ENCODE results near the gene ABCA2. TPM values are rescaled to one million over a fixed set of nuclear protein-coding genes. Genes with fewer than 3 reads are reported as not detected.

Gene ABCA2
- total RNA-seq, 1 donor from 2014 or later, result 62.4 TPM

DNA sequence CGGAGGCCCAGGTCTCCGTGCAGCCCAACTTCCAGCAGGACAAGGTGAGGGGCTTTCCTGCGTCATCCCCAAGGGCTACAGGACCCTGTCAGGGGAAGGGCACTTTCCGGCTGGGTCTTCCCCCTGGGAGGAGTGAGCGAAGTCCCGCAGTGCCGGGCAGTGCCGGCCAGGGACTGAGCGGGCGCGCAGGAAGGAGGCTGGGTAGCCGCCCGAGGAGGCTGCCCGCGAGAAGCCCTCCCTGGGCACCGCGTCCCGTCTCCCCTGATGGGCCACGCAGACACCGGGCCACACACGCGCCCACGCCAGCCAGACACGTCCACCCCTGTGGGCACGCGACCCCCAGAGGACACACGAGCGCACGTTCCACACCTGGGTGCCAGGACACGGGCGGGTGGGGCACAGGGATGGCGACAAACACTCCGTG, 50.4 kb downstream of the ABCA2 start:
- no peak overlapping the region for H3K27ac Mint-ChIP-seq (ENCODE audit: unreplicated experiment)
- TF ChIP-seq, protein P1, sequence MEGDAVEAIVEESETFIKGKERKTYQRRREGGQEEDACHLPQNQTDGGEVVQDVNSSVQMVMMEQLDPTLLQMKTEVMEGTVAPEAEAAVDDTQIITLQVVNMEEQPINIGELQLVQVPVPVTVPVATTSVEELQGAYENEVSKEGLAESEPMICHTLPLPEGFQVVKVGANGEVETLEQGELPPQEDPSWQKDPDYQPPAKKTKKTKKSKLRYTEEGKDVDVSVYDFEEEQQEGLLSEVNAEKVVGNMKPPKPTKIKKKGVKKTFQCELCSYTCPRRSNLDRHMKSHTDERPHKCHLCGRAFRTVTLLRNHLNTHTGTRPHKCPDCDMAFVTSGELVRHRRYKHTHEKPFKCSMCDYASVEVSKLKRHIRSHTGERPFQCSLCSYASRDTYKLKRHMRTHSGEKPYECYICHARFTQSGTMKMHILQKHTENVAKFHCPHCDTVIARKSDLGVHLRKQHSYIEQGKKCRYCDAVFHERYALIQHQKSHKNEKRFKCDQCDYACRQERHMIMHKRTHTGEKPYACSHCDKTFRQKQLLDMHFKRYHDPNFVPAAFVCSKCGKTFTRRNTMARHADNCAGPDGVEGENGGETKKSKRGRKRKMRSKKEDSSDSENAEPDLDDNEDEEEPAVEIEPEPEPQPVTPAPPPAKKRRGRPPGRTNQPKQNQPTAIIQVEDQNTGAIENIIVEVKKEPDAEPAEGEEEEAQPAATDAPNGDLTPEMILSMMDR (IDR thresholded peaks at IDR 0.05), result no peak
- peaks cover 15% of the 10 kb centered on the region for H3K4me1 Mint-ChIP-seq (ENCODE audit: low read depth)
- no peaks in the 10 kb centered on the region for H3K36me3 Mint-ChIP-seq (ENCODE audit: low read depth)
- H3K4me3 Mint-ChIP-seq (ENCODE audit: unreplicated experiment), result peak overlapping the region; percentile 68
- H3K9me3 Mint-ChIP-seq (ENCODE audit: low read depth), result no peaks in the 10 kb centered on the region
- no peaks in the 10 kb centered on the region for H3K27me3 Mint-ChIP-seq (ENCODE audit: low read depth)
- DNase-seq (ENCODE audit: low spot score), result no peak

DNA sequence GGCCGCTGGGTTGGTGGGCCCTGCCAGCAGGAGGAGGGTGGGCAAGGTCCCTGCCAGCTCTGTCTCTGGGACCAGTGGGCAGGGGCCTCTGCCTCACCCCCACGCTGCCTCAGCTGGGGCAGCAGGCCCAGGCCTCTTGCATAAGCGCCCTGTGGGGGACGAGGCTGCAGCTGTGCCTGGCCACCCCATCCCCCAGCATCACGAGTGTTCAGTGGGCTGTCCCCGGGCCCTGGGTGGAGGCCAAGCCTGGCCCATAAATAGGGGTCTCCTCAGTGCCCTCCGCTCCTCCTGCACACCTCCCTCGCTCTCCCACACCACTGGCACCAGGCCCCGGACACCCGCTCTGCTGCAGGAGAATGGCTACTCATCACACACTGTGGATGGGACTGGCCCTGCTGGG, 50.8 kb downstream of the ABCA2 start, which contains the start of gene PTGDS:
Gene PTGDS (plus strand): TSS at position 282 of the 400 bp plus-strand sequence. CDS start 75 bp downstream, at position 357.
- H3K4me3 Mint-ChIP-seq (ENCODE audit: unreplicated experiment), result peak within 1 kb of the TSS; percentile 68
- no peak for DNase-seq (ENCODE audit: low spot score)

DNA sequence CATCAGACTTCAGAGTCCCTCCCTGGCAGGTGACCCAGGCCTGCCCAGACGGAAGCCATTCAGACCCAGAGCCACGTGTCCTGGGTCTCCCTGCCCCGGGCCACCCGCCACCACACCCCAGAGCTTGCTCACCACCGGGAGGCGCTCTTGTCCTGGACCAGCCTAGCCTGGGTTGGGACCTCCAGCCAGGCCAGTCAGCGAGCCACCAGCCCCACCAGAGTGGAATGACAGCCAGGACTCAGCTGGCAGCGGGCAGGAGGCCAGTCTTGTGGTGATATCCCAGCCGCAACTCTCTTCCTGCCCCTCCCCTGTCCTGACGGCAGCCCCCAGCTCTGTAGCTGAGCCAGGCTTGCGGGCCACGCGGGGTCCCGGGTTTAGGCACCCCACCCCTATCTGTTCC, 52.4 kb downstream of the ABCA2 start:
- no peak overlapping the region for H3K27ac Mint-ChIP-seq (ENCODE audit: unreplicated experiment)
- H3K4me3 Mint-ChIP-seq (ENCODE audit: unreplicated experiment), result no peak overlapping the region
- H3K9me3 Mint-ChIP-seq (ENCODE audit: low read depth), result no peaks in the 10 kb centered on the region
- TF ChIP-seq, protein P1 (IDR thresholded peaks at IDR 0.05), result peak; percentile 46
- H3K36me3 Mint-ChIP-seq (ENCODE audit: low read depth), result no peaks in the 10 kb centered on the region
- H3K4me1 Mint-ChIP-seq (ENCODE audit: low read depth), result peaks cover 15% of the 10 kb centered on the region
- no peak for DNase-seq (ENCODE audit: low spot score)
- H3K27me3 Mint-ChIP-seq (ENCODE audit: low read depth), result no peaks in the 10 kb centered on the region

More for the DNA sequence above, 50.8 kb downstream of the ABCA2 start, which contains the start of gene PTGDS:
- H3K9me3 Mint-ChIP-seq (ENCODE audit: low read depth), result no peaks in the 10 kb centered on the region
- H3K36me3 Mint-ChIP-seq (ENCODE audit: low read depth), result no peaks in the 10 kb centered on the region
- H3K27me3 Mint-ChIP-seq (ENCODE audit: low read depth), result no peaks in the 10 kb centered on the region
- H3K27ac Mint-ChIP-seq (ENCODE audit: unreplicated experiment), result no peak within 1 kb of the TSS
- peaks cover 15% of the 10 kb centered on the region for H3K4me1 Mint-ChIP-seq (ENCODE audit: low read depth)
- TF ChIP-seq, protein P1 (IDR thresholded peaks at IDR 0.05), result no peak

DNA sequence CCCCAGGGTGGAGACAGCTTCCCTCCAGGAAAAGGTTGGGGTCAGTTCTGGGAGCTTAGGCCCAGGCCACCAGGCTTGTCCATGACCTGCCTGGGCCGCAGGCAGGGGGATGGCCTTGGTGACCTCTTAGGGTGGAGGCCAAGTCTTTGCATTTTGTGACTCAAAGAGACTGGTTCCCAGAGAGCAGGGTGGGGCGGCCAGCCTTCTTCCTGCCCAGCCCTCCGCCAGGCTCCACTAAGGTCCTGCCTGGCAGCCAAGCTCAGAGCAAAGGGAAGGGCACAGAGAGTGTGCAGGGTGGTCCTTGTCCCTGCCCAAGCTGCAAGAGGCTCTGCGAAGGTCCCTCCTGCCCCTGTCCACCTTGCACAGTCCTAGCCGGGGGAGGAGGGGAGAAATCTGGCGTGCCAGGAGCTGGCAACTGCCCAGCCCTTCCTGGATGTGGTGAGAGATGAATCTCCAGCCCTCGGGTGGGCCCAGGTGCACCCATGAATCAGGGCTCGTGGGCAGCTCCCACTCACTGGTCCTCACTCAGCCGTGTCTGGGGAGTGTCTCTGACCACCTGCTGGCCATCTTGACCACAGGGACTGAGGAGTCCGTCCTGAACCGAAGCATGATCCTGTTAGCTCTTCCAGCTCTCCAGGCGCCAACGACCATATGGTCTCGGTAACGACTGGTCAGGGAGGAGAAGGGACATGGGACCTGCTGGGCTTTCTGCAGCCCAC, 53.1 kb downstream of the ABCA2 start:
- Mint-ChIP-seq H3K27me3 (ENCODE audit: low read depth) (no peaks in the 10 kb centered on the region), H3K4me3 (ENCODE audit: unreplicated experiment) (no peak overlapping the region), H3K27ac (ENCODE audit: unreplicated experiment) (no peak overlapping the region), H3K9me3 (ENCODE audit: low read depth) (no peaks in the 10 kb centered on the region), H3K36me3 (ENCODE audit: low read depth) (no peaks in the 10 kb centered on the region), H3K4me1 (ENCODE audit: low read depth) (peaks cover 15% of the 10 kb centered on the region)
- TF ChIP-seq, protein P1 (IDR thresholded peaks at IDR 0.05), result no peak
- no peak for DNase-seq (ENCODE audit: low spot score)

DNA sequence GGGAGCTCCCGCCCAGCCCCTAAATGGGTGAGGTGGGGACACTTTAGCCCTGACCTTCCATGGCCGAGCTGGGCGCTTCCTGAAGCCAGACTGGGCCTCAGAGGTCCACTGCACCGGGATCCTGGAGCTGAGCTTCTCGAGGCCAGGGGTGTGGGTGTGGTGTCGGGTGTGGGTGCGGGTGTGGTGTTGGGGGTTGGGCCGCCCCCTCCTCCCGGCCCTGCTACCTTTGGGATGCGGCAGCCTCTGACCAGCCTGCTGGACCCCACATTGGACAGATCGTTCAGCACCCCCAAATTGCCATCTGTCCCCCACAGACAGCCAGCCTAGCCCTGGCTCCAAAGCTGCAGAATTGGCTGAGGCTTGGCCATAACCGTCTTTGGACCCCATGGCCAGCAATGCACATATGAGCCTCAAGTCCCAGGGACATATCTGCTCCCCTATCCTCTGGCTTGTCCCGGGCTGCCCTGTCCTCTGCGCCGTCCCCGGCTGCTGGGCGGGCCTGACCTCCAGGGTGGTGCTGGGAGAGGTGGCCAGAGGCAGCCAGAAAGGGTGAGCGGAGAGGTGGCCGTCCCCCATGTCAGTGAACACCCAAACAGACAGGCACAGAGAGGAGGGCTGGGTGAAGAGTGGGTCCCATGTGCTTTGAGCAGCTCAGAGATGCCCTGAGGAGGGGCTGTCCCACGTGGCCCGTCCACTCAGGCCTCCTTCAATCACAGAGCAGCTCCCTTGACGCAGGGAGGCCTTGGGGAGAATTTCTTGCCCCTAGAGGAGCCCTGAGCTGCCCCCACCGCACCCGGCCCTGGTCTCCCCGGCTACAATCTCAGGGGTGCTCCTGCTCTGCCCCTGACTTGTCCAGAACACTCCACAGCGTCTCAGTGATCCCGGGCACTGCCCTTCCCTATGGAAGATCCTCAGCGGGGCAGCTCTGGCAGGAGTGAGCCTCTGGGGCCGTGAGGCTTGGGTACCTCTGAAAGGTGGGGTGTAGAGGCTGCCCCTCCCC, 54.1 kb downstream of the ABCA2 start:
- no peak overlapping the region for H3K4me3 Mint-ChIP-seq (ENCODE audit: unreplicated experiment)
- peaks cover 15% of the 10 kb centered on the region for H3K4me1 Mint-ChIP-seq (ENCODE audit: low read depth)
- TF ChIP-seq, protein P1 (IDR thresholded peaks at IDR 0.05), result no peak
- DNase-seq (ENCODE audit: low spot score), result no peak
- no peaks in the 10 kb centered on the region for H3K36me3 Mint-ChIP-seq (ENCODE audit: low read depth)
- no peak overlapping the region for H3K27ac Mint-ChIP-seq (ENCODE audit: unreplicated experiment)
- H3K9me3 Mint-ChIP-seq (ENCODE audit: low read depth), result no peaks in the 10 kb centered on the region
- H3K27me3 Mint-ChIP-seq (ENCODE audit: low read depth), result no peaks in the 10 kb centered on the region

Data from chondrocyte (in vitro differentiated cells).